ENCODE results near the gene TMEM106A. TPM values are rescaled to one million over a fixed set of nuclear protein-coding genes. Genes with fewer than 3 reads are reported as not detected.
A peak's percentile ranks its signal among the peaks of the same experiment; 100 is the strongest.

TMEM106A gene
- total RNA-seq, 2 donors from 2014 or later, result 4.8 to 10.2 TPM

DNA sequence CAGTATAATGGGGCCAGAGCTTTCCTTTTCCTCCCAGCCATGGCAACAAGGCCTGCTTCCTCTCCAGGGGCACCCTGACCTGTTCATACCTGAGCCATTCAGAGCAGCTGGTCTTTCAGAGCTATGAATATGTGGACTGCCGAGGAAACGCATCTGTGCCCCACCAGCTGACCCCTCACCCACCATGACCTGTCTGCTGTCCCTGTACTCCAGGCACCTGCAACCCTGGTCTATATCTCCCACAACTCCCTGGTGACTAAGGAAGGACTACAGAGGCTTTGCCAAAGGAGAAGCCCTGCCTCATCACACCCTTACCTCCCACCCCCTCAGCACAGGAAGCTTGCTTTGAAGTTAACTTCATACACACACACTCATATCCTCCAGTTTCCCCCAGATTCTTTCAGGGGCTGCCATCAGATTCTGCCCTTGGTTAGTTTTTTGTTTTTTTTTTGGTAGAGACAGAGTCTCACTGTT lies 6.0 kb downstream of the TMEM106A start:
- no peak for DNase-seq
- Histone ChIP-seq H3K27me3 (no peaks in the 10 kb centered on the region), H3K9me3 (no peaks in the 10 kb centered on the region), H3K4me3 (no peak overlapping the region), H3K9ac (ENCODE audit: low read depth in 2 of 2, low read length in 2 of 2) (no peak overlapping the region), H3K27ac (no peak overlapping the region), H3K36me3 (no peaks in the 10 kb centered on the region), H3K4me1 (no peaks in the 10 kb centered on the region)
- TF ChIP-seq, protein P1, sequence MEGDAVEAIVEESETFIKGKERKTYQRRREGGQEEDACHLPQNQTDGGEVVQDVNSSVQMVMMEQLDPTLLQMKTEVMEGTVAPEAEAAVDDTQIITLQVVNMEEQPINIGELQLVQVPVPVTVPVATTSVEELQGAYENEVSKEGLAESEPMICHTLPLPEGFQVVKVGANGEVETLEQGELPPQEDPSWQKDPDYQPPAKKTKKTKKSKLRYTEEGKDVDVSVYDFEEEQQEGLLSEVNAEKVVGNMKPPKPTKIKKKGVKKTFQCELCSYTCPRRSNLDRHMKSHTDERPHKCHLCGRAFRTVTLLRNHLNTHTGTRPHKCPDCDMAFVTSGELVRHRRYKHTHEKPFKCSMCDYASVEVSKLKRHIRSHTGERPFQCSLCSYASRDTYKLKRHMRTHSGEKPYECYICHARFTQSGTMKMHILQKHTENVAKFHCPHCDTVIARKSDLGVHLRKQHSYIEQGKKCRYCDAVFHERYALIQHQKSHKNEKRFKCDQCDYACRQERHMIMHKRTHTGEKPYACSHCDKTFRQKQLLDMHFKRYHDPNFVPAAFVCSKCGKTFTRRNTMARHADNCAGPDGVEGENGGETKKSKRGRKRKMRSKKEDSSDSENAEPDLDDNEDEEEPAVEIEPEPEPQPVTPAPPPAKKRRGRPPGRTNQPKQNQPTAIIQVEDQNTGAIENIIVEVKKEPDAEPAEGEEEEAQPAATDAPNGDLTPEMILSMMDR (IDR thresholded peaks at IDR 0.05), result no peak
- intact Hi-C loops (cut with DNase I), result no loop called here

DNA sequence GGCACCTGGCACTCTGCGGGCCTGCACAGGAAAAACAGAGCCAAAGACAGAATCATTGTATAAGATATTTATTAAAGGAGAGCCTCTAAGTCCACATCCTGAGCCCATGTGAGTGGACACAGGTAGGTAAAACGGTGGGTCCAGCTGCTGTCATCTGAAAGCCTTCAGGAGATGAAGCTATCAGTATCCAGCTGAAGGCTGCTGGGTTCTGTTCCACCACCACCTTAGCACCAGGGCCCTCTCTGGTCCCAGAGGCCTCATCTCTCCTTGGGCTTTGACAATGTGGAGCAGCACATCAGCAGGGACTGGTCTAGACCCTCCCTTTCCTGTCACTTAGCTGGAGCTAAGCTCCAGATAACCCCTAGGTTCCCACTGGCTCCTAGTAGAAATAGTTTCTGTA lies 7.3 kb downstream of the TMEM106A start:
- H3K36me3 ChIP-seq, result no peaks in the 10 kb centered on the region
- TF ChIP-seq, protein P1 (IDR thresholded peaks at IDR 0.05), result no peak
- H3K27me3 ChIP-seq, result no peaks in the 10 kb centered on the region
- DNase-seq, result no peak
- no peaks in the 10 kb centered on the region for H3K4me1 ChIP-seq
- no peak overlapping the region for H3K9ac ChIP-seq (ENCODE audit: low read depth in 2 of 2, low read length in 2 of 2)
- no peak overlapping the region for H3K4me3 ChIP-seq
- intact Hi-C loops (cut with DNase I), result no loop called here
- H3K27ac ChIP-seq, result no peak overlapping the region
- no peaks in the 10 kb centered on the region for H3K9me3 ChIP-seq

- Histone ChIP-seq H3K27me3 (no peaks in the 10 kb centered on the region), H3K27ac (no peak overlapping the region), H3K9ac (ENCODE audit: low read depth in 2 of 2, low read length in 2 of 2) (no peak overlapping the region), H3K9me3 (no peaks in the 10 kb centered on the region), H3K4me3 (no peak overlapping the region), H3K36me3 (no peaks in the 10 kb centered on the region), H3K4me1 (no peaks in the 10 kb centered on the region)
- no peak for DNase-seq
- TF ChIP-seq, protein P1 (IDR thresholded peaks at IDR 0.05), result no peak
- intact Hi-C loops (cut with DNase I), result no loop called here
These were observed 8.2 kb downstream of the TMEM106A start for GRCh38 chr17:43219746-43220380.

DNA sequence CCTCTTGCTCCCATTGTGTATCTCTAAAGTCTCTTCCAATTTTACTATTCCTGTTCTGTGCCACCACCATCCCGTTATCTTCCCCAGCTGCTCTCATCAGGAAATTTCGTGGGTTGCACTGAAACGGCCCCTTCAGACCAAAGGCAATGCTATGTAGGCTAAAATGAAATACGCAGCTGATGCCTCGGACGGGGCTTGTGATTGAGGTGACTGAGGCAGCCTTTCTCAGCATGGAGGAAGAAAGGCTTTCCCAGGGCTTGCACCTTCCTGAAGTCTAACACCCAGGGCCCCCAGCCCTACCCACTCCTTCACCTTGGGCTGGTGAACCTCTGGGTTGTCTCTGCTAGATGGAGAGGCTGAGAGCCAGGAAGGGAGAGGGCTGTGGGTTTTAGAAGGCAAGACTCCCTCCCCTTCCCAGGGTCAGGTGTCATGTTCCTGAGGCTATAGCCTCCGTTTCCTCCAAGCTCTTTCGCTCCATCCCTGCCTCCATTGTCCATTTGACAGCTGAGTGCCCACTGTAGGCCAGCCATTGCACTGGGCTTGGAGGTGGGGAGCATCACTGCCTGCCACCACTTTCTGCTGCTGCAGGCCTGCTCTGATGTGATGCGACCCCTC lies 8.9 kb downstream of the TMEM106A start:
- no peaks in the 10 kb centered on the region for H3K9me3 ChIP-seq
- H3K4me3 ChIP-seq, result no peak overlapping the region
- H3K27ac ChIP-seq, result no peak overlapping the region
- TF ChIP-seq, protein P1 (IDR thresholded peaks at IDR 0.05), result no peak
- no peak for DNase-seq
- no peak overlapping the region for H3K9ac ChIP-seq (ENCODE audit: low read depth in 2 of 2, low read length in 2 of 2)
- H3K4me1 ChIP-seq, result no peaks in the 10 kb centered on the region
- intact Hi-C loops (cut with DNase I), result no loop called here
- no peaks in the 10 kb centered on the region for H3K27me3 ChIP-seq
- no peaks in the 10 kb centered on the region for H3K36me3 ChIP-seq

DNA sequence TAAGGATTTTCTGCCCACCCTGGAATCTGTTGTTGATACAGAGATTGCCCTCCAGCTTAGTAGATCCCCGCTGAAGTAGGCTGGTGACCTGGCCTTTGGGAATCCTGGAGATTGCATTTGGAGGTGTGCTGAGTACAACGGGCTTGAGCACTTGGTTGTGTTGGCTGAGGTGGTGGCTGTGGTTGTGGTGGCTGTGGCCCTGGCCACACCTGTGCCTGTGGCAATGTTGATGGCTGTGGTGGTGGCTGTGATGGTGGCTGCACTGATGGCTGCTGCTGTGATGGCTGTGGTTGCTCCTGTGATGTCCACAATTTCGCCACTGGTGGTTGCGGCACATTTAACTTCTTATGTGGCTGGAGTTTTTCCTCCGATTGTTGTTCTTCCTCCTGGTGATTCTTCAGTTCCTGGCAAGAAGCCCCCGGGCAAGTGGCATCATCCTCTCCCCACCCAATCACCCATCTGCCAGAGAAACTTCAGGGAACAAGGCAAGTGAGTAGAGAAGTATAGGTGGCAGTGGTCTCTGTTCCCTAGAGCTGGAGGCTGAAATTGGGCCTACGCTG lies 12.6 kb downstream of the TMEM106A start:
- Histone ChIP-seq H3K36me3 (no peaks in the 10 kb centered on the region), H3K27me3 (no peaks in the 10 kb centered on the region), H3K27ac (no peak overlapping the region), H3K4me1 (no peaks in the 10 kb centered on the region), H3K4me3 (no peak overlapping the region), H3K9ac (ENCODE audit: low read depth in 2 of 2, low read length in 2 of 2) (no peak overlapping the region), H3K9me3 (no peaks in the 10 kb centered on the region)
- DNase-seq, result peak; percentile 3
- intact Hi-C loops (cut with DNase I), result no loop called here
- TF ChIP-seq, protein P1 (IDR thresholded peaks at IDR 0.05), result no peak

Measured in colonic mucosa (tissue), 4 donors.